DMS114 treated with DMSO at 0.1 percent for 48 hours (cell line): ENCODE data around the gene LONP1.
"Not testable (repeated sequence)": the region's sequence is repeated elsewhere in the genome, so short reads cannot be mapped to it uniquely, and the experiment has no call there.

Experiments used
- DNase-seq: peaks from one replicate; lab custom pipeline; 2025; ENCODE audit not compliant: unreplicated experiment; lab: John Stamatoyannopoulos, UW

LONP1 gene

DNA sequence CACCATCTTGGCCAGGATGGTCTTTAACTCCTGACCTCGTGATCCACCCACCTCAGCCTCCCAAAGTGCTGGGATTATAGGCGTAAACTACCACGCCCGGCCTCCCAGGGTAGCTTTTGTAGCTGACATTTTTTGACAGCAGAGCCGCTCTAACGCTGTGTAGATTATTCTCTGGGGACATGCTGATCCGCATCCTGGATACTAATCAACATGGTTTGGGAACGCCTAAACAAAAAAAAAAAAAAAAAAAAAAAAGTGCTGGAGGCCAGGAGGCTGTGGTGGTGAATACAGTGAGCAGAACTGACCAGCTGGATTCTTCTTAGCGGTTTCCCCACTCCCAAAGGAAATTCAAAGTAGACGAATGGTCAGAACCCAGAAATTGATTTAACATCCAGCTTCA, 5.1 kb downstream of the LONP1 start:
- DNase-seq = no peak

DNA sequence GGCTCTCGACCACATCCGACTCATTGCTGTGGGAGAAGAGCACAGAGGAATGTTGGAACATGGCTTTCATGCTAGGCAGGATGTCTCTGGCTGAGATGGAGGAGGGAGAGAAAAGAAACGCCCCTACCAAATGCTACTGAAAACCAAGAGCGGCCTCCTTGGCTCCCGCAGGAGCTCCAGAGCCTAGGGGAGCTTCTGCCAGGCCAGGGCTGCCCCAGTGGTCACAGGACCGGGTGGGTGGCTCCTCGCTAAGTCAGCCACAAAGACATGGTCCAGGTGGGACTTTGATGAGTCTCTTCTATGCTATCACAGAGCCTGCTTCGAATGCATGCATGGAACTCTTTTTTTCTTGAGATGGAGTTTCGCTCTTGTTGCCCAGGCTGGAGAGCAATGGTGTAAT, 6.7 kb downstream of the LONP1 start:
- DNase-seq = no peak

DNA sequence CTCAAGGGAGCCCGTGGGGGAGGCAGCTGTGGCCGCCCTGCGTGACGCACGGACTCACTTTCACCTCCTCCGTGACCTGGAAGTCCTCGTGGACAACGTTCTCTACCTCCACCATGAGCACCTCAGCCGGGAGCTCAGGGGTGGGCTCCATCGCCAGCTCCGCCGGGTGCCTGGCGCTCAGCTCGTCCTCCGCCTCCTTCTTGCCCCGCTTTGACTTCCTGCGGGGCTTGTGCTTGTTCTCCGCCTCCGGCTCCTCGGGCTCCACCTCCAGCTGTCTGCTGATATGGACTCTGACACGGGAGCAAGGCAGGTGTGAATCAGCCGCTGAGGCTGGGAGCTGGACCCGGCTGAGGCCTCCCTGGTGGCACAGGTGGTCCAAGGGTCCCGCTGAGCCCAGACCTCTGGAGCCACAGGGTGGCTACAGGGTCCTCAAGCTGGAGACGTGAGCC, 8.2 kb downstream of the LONP1 start:
- DNase-seq = no peak

DNA sequence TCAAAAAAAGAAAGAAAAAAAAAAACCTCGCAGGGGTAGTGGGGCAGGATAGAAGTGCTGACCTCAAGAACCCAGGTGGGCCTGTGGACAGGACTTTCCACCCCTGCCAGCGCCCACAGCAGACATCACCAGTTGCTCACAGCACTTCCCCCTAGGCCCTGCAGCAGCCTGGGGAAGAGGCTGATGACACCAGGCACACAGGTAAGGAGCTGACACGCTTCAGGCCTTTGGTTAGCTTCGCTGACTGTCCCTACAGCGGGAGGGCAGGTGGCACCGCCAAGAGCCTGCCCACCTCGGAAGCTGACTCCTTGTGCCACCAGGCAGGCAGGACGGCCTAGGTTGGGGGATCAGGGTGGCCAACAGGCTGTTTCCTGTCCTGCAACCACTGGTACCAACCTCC, 8.9 kb downstream of the LONP1 start:
- DNase-seq = no peak

DNA sequence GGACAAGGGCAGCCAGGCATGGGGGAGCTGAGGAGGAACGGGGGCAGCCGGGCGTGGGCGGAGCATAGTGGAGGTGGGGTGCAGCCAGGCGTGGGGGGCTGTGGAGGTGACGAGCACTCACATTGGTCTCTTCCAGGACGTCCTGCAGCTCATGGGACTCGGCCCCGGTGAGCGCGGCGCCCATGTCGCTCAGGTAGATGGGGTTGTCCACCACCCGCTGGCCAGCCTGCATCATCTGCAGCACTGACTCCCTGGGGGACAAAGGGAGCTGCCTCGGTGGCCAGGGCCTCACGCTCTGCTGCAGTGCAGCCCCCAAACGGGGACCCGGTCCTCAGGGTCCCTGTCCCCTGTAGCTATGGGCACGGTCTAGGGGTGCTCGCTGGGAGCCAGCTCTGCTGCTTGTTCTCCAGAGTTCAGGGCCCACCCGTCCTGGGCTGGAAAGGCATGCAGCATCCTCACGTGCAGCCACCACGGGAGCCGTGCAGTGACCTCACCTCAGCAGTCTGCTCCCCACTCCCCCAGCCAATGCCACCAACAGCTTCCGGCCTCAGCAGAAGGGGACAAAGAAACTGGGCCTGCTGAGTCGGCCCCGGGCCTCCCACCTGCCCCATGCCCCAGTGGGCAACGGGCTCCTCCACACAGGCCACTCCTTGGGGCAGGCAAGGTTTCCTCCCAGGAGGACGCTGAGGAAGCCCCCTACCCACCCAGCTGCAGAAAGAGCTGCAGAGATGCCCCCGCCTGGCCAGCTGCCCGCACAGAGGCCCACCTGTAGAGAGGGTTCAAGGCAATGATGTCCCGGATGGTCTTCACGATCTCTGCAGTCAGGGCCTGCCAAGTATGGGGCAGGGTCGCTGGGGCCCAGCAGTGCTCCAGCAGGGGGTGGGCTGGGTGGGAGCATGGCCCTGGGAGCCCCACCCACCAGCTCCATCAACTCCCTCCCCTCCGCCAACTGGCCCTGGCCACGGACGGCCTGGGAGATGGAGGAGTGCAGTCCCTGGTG, 12.1 kb downstream of the LONP1 start:
- no peak for DNase-seq

DNA sequence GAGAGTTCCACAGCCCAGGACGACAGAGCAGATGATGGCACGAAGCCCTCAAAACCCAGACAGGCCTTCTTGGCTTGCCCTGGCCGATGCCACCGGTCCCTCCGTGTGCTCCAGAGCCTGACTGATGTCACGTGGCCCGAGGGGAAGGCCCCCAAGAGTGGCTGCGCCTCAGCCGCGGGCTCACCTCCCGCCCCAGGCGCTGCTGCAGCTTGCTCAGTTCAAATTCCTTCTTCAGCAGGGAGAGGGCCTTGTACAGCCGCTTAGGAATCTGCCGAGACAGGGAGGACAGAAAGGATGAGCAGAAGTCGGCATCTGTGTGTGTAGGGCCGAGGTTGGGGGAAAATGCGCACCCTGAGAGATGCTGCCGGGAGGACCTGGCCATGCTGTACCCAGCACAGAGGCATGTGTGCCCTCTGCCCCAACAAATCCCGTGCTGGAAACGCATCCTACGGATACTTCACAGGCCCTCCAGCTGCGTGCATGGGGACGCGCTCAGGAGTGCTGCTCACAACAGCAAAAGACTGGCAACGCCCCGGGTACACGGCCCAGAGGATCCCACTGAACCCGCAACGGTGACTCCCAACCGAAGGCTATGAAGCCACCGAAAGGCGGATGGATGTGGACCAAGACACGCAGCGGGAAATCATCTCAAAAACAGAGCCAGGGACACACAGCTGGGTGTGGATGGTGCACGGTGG, 12.9 kb downstream of the LONP1 start:
- DNase-seq = no peak

DNA sequence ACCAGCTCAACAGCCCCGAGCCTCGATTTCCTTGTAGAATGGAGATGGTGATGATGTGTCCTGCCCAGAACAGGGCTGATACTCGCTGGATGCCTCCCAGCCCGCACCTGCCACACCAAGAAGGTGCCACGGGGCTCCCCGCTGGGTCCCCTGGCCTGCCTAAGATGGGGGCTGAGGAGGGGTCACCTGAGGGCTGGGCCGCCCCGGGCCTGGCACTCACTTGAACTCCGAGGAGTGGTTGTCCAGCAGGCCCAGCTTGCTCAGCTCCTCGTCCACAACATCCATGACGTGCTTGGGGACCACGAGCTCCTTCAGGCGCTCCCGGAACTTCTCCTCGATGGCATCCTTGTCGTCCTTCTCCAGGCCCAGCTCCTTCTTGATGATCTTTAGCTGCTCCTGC, 14.4 kb downstream of the LONP1 start:
- no peak for DNase-seq

DNA sequence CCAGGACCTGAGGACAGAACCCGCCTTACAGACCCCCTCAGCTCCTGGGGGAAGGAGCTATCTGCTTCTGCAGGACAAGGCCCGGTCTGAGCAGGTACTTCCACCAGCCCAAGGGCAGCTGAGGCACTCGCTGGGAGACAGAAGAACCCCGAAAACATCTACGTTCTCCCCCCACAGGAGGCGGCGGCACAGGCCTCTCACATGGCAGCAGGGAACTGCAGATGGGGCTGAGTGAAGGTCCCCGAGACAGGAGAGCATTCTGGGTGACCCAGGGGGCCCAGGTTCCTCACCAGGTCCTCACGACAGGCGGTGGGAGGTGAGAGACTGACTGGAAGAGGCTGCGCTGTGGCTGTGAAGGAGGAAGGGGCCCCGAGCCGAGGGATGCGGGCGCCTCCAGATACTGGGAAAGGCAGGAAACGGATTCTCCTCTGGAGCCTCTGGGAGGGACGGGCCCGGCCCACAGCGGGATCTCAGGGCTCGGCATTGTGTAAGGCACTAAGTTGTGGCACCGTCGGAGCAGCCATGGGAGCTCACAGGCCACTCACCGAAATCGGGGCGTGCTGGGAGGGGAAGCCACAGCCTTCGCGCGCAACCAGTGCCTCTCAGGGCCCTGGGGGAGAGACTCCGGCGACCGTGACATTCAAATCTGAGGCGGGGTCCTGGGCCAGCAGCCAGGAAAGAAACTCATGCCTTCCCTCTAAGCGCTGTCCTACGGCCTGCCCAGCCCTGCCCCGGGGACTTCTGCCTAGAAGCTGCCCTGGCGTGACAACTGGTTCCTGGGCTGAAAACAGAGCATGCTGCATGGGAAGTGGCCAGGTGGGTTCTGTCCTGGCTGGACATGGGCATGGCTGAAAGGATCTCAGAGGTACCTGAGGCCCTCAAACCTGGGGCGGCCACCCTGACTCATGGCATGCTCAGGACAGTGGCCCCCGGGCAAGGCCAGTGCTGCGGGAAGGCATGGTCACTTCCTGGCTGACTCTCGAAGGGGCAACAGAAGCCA, 15.8 kb downstream of the LONP1 start:
- DNase-seq = no peak

DNA sequence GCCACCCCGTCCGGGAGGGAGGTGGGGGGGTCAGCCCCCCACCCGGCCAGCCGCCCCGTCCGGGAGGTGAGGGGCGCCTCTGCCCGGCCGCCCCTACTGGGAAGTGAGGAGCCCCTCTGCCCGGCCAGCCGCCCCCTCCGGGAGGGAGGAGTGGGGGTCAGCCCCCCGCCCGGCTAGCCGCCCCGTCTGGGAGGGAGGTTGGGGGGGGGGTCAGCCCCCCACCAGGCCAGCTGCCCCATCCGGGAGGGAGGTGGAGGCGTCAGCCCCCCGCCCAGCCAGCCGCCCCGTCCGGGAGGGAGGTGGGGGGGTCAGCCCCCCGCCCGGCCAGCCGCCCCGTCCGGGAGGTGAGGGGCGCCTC, 17.9 kb downstream of the LONP1 start:
- not testable (repeated sequence) for DNase-seq

DNA sequence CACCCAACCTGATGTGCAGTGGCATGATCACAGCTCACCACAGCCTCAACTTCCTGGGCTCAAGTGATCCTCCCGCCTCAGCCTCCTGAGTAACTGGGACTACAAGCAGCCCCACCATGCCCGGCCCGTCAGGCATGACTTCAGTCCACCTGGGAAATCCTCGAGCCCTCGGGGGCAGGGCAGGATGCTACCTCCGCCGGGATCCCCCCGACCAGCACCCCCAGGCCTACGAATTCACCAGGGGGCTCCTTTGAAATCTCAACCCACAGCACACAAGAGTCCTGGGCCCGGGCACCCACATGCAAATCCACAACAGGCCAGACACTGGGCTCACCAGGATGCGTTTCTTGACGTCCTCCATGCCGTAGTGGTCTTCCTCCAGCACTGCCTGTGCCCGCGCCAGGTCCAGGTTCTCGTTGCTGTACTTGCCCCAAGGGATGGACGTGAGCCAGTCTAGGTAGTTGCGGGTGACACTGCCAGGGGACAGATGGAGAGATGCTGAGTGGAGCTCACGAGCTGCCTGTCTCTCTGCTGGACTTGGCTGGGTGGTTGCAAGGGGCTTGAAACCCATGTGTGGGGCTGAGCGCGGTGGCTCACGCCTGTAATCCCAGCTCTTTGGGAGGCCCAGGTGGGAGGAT, 19.4 kb downstream of the LONP1 start:
- no peak for DNase-seq

DNA sequence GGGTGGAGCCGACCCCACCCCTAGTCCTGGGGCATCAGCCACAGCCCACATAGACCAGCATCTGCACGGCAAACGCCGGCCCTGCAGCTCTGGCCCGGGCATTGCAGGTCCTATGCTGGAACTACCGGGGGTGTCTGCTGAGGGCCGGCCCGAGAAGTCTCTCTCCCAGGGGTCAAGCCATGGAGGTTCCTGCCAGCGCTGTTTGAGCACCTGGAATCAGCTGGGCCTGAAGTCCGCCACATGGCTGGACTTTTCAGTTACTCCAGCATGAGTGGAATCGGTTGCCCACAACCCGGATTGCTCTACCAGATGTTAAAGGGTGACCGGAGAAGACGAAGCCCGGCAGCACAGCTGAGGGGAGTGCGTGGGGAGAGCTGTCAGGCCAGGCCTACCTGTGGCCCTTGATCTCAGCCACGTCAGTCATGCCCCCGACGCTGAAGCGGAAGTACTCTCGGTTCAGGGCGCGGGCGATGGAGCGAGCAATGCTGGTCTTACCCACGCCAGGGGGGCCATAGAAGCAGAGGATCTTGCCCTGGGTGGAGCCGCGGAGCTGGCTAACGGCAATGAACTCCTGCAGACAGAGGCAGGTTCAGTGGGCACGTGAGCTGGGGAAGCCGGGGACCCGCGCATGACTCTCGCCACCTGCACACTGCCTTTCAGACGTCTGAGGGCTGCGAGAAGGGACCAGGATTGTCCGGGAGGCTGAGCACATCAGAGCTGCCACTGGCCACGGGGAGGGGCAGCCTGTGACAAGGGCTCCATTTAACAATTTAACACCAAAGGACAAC, 21.1 kb downstream of the LONP1 start:
- DNase-seq = no peak

DNA sequence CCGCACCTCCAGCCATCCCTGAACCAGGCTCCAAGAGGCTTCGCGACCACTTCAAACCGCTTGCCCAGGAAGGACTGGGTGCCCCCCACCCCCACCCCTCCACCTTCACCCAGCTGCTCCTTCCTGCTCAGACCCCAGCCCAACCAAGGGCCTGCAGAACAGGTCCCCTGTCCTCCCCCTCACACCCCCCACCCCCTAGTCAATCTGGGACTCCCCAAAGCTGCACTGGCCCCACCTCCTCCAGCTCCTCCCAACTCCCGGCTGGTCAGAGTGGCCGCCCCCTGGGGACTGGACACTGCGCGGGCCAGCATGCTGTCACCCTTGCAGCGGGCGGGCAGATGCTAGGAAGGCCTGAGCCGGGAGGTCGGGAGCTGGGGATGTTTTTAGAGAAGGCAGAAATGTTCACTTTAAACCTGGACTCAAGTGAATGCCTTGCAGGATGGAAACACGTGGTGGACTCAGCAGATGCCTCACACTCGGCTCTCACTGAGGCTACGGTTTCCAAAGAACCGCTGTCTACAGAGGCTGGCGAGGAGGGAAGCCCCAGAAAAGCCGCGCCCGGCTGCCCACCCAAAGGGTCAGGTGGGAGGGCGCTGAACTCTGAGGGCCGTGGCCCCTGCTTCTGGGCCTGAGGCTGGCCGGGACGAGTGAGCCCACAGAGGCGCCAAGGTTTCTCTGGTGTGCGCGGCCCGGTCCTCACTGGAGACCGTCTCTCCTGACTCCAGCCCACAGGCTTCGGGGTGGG, 21.9 kb downstream of the LONP1 start:
- no peak for DNase-seq

DNA sequence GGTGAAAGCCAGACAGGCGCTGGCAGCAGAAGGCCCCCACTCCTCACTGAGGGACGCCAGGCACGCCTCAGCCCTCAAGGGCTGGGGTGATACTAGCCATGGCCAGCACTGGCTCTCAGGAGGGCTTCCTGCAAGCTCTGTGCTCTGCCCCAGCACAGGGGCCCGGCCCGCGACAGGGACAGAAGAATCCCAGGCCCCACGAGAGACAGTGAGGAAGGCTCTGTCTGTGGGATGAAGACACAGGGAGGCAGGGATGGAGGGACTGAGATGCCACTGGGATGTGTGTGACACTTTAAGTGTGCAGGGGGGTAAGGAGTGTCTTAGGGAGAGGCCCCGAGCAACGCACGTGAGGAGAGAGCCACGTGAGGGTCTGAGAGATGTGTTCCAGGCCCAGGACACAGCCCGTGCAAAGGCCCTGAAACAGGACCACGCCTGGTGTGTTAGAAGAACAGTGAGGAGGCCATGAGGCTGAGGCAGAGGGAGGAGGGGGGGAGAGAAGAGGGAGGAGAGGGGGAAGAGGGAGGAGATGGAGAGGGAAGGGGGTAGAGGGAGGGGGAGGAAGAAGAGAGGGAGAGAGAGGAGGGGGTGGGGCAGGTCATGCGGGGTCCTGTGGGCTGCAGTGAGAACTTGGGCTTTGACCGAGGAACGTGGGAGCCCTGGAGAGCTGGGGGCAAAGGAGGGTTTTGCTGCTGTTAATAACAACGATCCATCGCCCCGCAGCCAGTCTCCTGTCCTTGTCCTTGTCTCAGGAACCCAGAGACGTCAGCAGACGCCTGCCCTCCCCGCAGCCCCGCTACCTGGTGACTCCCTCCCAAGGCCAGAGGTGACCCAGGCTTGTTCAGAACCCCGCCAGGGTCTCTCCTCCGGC, 22.7 kb downstream of the LONP1 start:
- DNase-seq = no peak

DNA sequence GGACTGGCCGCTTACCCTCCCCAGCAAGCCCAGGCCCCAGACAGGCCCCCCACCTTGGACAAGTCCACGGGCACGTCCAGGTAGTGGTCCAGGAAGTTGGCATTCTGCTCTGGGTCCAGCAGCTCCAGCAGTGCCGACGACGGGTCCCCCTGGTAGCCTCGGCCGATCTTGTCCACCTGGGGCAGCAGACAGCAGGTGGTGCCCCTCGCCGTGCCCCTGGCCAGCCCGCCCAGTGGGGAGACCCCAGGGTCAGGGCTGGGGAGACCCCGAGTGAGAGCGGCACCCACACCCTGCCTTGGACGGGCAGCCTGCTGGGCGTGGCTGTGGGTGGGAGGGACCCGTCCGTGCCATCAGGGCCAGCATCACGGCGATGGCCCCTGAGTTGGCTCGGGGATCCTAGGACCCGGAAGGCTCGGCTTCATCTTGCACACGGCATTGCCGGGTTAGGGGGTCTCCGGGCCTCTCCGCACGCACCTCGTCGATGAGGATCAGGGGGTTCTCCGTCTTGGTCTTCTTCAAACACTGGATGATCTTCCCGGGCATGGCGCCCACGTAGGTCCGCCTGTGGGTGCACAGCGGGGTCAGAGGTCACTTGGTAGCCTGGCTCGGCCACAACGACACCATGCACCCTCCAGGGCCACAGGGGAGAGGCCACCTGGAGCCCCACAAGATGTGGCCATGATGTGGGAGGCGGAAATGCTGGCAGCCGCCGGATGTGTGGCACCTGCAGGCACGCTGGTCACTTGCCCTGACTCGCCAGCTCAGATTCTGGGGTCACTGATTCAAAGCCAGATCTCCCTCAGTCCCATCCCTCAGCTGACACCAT, 23.5 kb downstream of the LONP1 start:
- DNase-seq = no peak

DNA sequence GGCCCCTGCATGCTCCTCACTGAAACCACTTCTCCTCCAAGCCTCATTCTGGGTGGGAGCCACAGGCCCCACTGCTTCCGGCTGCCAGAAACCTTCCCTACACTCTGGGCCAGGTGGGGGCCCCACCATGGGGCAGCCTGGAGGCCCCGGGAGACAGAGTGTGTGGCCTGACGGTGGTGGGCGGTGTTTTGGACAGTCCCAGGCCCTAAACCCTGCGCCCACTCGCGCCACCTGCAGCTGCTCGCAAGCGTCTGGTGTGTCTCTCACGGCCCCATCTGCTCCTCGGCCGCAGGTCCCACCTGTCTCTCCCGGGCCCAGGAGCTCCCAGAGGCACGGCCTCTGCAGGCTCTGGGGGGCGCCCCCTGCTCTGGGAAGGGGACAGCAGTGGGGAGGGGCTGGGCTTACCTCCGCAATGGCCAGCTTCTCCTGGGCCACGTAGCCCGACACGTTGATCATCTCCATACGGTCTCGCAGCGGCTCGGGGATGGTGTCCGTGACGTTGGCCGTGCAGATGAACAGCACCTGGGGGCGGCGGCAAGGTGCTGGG, 24.2 kb downstream of the LONP1 start:
- no peak for DNase-seq

DNA sequence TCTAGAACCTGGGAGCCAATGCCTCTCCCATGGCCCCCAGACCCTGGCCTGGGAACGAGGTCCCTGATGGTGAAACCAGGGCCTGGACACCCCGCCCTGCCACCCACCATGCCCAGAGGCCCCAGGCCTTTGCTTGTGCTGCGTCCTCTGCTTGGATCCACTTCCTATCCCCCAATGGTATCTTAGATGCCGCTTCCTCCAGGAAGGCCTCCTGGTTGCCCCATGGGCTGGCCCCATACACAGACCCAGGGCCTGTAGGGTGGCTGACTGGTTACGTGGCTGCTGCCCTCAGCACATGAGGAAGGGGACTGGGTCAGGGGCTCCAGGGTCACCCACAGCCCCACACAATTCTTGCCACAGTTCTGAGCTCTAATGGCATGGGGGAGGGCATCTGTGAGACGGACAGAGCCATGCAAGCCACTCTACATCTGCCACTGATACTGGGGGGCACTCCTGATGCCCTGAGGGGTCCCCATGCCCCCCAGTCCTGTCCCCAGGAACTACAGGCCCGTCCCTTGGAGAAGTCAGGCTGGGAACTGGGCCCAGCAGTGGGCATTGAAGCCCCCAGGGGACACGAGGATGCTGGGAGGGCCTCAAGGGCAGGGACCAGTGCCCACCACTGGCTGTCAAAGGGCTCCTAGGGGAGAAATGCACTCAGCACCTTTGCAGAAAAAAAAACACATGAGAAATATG, 24.8 kb downstream of the LONP1 start:
- DNase-seq = no peak
